GM18520 (cell line): ENCODE data around the gene LUC7L.
"Not testable (repeated sequence)": the region's sequence is repeated elsewhere in the genome, so short reads cannot be mapped to it uniquely, and the experiment has no call there.

Experiments
- ATAC-seq: cut with Tn5 transposase; IDR thresholded peaks from one replicate; pipeline ENCODE4 v1.9.1; 2021; ENCODE audit not compliant: unreplicated experiment

The LUC7L gene

GRCh38 chr16:180681-181564 lies 48.3 kb downstream of the LUC7L start:
- no peak for ATAC-seq

DNA sequence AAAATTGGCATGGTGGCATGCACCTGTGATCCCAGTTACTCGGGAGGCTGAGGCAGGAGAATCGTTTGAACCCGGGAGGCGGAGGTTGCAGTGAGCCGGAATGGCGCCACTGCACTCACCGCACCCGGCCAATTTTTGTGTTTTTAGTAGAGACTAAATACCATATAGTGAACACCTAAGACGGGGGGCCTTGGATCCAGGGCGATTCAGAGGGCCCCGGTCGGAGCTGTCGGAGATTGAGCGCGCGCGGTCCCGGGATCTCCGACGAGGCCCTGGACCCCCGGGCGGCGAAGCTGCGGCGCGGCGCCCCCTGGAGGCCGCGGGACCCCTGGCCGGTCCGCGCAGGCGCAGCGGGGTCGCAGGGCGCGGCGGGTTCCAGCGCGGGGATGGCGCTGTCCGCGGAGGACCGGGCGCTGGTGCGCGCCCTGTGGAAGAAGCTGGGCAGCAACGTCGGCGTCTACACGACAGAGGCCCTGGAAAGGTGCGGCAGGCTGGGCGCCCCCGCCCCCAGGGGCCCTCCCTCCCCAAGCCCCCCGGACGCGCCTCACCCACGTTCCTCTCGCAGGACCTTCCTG lies 49.1 kb downstream of the LUC7L start, which contains the start of gene HBQ1:
TSS of gene HBQ1 (plus strand) at position 359 of the 575 bp plus-strand sequence. CDS start at position 387, 28 bp downstream.
- no peak for ATAC-seq

- ATAC-seq: no peak
Observed at GRCh38 chr16:179211-180092, 49.8 kb downstream of the LUC7L start.

- no peak for ATAC-seq
Observed at GRCh38 chr16:178668-179015, 50.6 kb downstream of the LUC7L start.

DNA sequence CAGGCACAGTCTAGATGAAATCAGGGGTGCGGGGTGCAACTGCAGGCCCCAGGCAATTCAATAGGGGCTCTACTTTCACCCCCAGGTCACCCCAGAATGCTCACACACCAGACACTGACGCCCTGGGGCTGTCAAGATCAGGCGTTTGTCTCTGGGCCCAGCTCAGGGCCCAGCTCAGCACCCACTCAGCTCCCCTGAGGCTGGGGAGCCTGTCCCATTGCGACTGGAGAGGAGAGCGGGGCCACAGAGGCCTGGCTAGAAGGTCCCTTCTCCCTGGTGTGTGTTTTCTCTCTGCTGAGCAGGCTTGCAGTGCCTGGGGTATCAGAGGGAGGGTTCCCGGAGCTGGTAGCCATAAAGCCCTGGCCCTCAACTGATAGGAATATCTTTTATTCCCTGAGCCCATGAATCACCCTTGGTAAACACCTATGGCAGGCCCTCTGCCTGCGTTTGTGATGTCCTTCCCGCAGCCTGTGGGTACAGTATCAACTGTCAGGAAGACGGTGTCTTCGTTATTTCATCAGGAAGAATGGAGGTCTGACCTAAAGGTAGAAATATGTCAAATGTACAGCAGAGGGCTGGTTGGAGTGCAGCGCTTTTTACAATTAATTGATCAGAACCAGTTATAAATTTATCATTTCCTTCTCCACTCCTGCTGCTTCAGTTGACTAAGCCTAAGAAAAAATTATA lies 51.1 kb downstream of the LUC7L start:
- no peak for ATAC-seq

DNA sequence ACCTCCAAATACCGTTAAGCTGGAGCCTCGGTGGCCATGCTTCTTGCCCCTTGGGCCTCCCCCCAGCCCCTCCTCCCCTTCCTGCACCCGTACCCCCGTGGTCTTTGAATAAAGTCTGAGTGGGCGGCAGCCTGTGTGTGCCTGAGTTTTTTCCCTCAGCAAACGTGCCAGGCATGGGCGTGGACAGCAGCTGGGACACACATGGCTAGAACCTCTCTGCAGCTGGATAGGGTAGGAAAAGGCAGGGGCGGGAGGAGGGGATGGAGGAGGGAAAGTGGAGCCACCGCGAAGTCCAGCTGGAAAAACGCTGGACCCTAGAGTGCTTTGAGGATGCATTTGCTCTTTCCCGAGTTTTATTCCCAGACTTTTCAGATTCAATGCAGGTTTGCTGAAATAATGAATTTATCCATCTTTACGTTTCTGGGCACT lies 51.8 kb downstream of the LUC7L start:
- ATAC-seq: no peak

GRCh38 chr16:176477-177382 lies 52.5 kb downstream of the LUC7L start, which contains the start of gene HBA1:
TSS of gene HBA1 (plus strand) at chr16:176680. CDS start at chr16:176717, 37 bp downstream.
- ATAC-seq: not testable (repeated sequence)

GRCh38 chr16:176006-176405 lies 53.2 kb downstream of the LUC7L start:
- not testable (repeated sequence) for ATAC-seq

- ATAC-seq: no peak
Observed at GRCh38 chr16:175011-175949, 54.0 kb downstream of the LUC7L start.

- ATAC-seq: not testable (repeated sequence)
Observed at GRCh38 chr16:173928-174769, 55.1 kb downstream of the LUC7L start.

- ATAC-seq: not testable (repeated sequence)
Observed at GRCh38 chr16:173211-173854, 55.9 kb downstream of the LUC7L start.

- ATAC-seq: not testable (repeated sequence)
Observed at GRCh38 chr16:172374-172941, 56.8 kb downstream of the LUC7L start, which contains the start of gene HBA2. TSS of gene HBA2 (plus strand) at chr16:172876. CDS start at chr16:172913, 37 bp downstream.

DNA sequence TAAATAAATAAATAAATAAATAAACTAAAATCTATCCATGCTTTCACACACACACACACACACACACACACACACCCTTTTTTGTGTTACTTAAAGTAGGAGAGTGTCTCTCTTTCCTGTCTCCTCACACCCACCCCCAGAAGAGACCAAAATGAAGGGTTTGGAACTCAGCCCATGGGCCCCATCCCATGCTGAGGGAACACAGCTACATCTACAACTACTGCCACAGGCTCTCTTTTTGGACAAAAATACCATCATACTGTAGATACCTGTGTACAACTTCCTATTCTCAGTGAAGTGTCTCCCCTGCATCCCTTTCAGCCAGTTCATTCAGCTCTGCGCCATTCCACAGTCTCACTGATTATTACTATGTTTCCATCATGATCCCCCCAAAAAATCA lies 58.5 kb downstream of the LUC7L start:
- no peak for ATAC-seq

- ATAC-seq: not testable (repeated sequence)
Observed at GRCh38 chr16:170088-170507, 59.2 kb downstream of the LUC7L start.

GRCh38 chr16:169014-169413 lies 60.2 kb downstream of the LUC7L start:
- no peak for ATAC-seq

GRCh38 chr16:168424-168823 lies 60.8 kb downstream of the LUC7L start:
- no peak for ATAC-seq
